ENCODE results near the gene IZUMO3.

GRCh38 chr9:24587883-24588282 is 42.2 kb upstream of the IZUMO3 start:
- TF ChIP-seq CTCF (optimal IDR thresholded peaks at IDR 0.05 in 1 of 3, IDR thresholded peaks at IDR 0.05 in 1 of 3, conservative IDR thresholded peaks at IDR 0.05 in 1 of 3; ENCODE audit: extremely low read depth in 1 of 3, insufficient read depth in 2 of 3, low read length in 3 of 3): no peak
- TF ChIP-seq EZH2 (IDR thresholded peaks at IDR 0.05; ENCODE audit: low read length): no peak

Measured in keratinocyte (primary cell).